ENCODE results near the gene MAPK7. TPM values are rescaled to one million over a fixed set of nuclear protein-coding genes. Genes with fewer than 3 reads are reported as not detected.

Gene MAPK7
- total RNA-seq (2022) (14.5 and 18.2 TPM in 2 replicates), Bru-seq, nascent RNA (percentile 56 among the genes with signal in this experiment), BruChase-seq, experiment 1, labeled RNA remaining after a 6-hour chase (percentile 64 among the genes with signal in this experiment), BruChase-seq, experiment 2, labeled RNA remaining after a 2-hour chase (percentile 72 among the genes with signal in this experiment)
- long read RNA-seq, full-length matches to known transcripts, result 41 of 58 reads
- long read RNA-seq, partial matches to known transcripts, result 1 of 58 reads
- long read RNA-seq, other reads (novel, unspliced or antisense), result 16 of 58 reads

DNA sequence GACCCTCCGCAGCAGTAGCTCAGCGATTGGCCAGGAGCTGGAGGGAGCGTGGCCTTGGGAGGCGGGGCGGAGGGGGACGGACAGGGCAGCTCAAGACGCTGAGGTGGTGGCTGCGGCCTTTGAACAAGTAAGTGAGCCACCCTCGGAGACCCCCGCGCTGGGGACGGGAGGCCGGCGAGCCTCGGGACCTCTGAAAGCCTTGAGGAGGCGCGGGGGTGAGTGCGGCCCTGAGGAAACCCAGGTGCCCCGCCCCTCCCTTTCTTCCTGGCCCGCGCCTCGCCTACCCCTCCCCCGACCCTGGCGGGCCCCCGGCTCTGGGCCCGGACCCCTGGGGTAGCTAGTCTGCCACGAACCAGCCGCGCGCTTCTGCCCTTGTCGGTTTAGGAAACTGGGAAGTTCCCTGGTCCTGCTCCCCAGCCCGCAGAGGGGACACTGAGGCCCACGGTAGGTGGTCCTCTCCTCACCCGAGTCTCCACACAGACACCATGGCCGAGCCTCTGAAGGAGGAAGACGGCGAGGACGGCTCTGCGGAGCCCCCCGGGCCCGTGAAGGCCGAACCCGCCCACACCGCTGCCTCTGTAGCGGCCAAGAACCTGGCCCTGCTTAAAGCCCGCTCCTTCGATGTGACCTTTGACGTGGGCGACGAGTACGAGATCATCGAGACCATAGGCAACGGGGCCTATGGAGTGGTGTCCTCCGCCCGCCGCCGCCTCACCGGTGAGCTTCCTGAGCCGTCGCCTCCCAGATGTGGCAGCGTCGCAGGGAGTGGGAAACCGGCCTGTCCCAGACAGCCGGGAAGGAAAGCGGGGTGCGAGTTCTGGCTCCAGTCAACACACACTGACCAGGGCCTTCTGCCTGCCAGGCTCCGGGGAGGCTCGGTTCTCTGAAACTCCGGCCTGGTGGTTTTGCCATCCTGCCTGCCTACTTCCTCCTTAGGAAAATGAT is at the start of gene MAPK7:
TSS of gene MAPK7 (plus strand) at position 83 of the 945 bp plus-strand sequence. CDS start at position 486, 403 bp downstream.
- intact Hi-C loops (cut with micrococcal nuclease), result loop anchor here (5.0 kb wide), 2 partner anchors 69 to 374 kb away; no protein-coding TSS in a partner anchor
- DNase-seq (ENCODE audit: unreplicated experiment), result no peak
- H3K4me1 Mint-ChIP-seq (ENCODE audit: insufficient read depth, unreplicated experiment), result peaks cover 16% of the 10 kb centered on the region
- no peaks in the 10 kb centered on the region for H3K27me3 Mint-ChIP-seq (ENCODE audit: insufficient read depth, unreplicated experiment)
- H3K36me3 Mint-ChIP-seq (ENCODE audit: insufficient read depth, unreplicated experiment), result peaks cover 24% of the 10 kb centered on the region
- CTCF ChIA-PET, result interaction anchor here (0.6 to 2.2 kb wide), 9 partner anchors 15 to 341 kb away, joined by 3 to 36 read pairs (median 4); partner anchors contain the start of gene B9D1
- POLR2A ChIA-PET, result interaction anchor here (0.6 to 3.6 kb wide), 30 partner anchors 8 to 1064 kb away, joined by 3 to 54 read pairs (median 3); partner anchors contain the start of genes ALDH3A2, B9D1, MFAP4 and SMCR8
- H3K27ac Mint-ChIP-seq (ENCODE audit: low read depth, unreplicated experiment), result peak within 1 kb of the TSS; percentile 99
- no peaks in the 10 kb centered on the region for H3K9me3 Mint-ChIP-seq (ENCODE audit: unreplicated experiment)
- peak within 1 kb of the TSS; percentile 94 for H3K4me3 Mint-ChIP-seq (ENCODE audit: unreplicated experiment)
- no TSS peak for BruUV-seq (replicated peaks)
- TF ChIP-seq CTCF (IDR thresholded peaks at IDR 0.05; ENCODE audit: unreplicated experiment), result no peak

- no TSS peak for BruUV-seq (replicated peaks)
- Mint-ChIP-seq H3K36me3 (ENCODE audit: insufficient read depth, unreplicated experiment) (peaks cover 6% of the 10 kb centered on the region), H3K4me3 (ENCODE audit: unreplicated experiment) (no peak overlapping the region), H3K27ac (ENCODE audit: low read depth, unreplicated experiment) (no peak overlapping the region), H3K4me1 (ENCODE audit: insufficient read depth, unreplicated experiment) (peaks cover 25% of the 10 kb centered on the region), H3K27me3 (ENCODE audit: insufficient read depth, unreplicated experiment) (no peaks in the 10 kb centered on the region), H3K9me3 (ENCODE audit: unreplicated experiment) (no peaks in the 10 kb centered on the region)
- ChIA-PET CTCF (interaction anchor here (1.4 kb wide), 1 partner anchor 33 kb away, joined by 4 read pairs; the partner anchor contains the start of gene B9D1), POLR2A (no interaction called here)
- DNase-seq (ENCODE audit: unreplicated experiment), result no peak
- intact Hi-C loops (cut with micrococcal nuclease), result no loop called here
- TF ChIP-seq CTCF (IDR thresholded peaks at IDR 0.05; ENCODE audit: unreplicated experiment), result no peak
Observed at GRCh38 chr17:19329136-19329535, 49.2 kb upstream of the MAPK7 start.

- H3K4me1 Mint-ChIP-seq (ENCODE audit: insufficient read depth, unreplicated experiment), result peaks cover 25% of the 10 kb centered on the region
- no peak overlapping the region for H3K4me3 Mint-ChIP-seq (ENCODE audit: unreplicated experiment)
- H3K27ac Mint-ChIP-seq (ENCODE audit: low read depth, unreplicated experiment), result peak overlapping the region; percentile 16
- no peak for DNase-seq (ENCODE audit: unreplicated experiment)
- BruUV-seq (replicated peaks), result no TSS peak
- H3K27me3 Mint-ChIP-seq (ENCODE audit: insufficient read depth, unreplicated experiment), result no peaks in the 10 kb centered on the region
- TF ChIP-seq CTCF (IDR thresholded peaks at IDR 0.05; ENCODE audit: unreplicated experiment), result no peak
- CTCF ChIA-PET, result no interaction called here
- POLR2A ChIA-PET, result interaction anchor here (0.7 to 1.2 kb wide), 2 partner anchors 63 to 567 kb away, joined by 3 read pairs; no protein-coding TSS in a partner anchor
- intact Hi-C loops (cut with micrococcal nuclease), result no loop called here
- no peaks in the 10 kb centered on the region for H3K9me3 Mint-ChIP-seq (ENCODE audit: unreplicated experiment)
- peaks cover 6% of the 10 kb centered on the region for H3K36me3 Mint-ChIP-seq (ENCODE audit: insufficient read depth, unreplicated experiment)
Observed at GRCh38 chr17:19329839-19330238, 48.5 kb upstream of the MAPK7 start.

All from MCF 10A (cell line).